H1 (cell line): Measurements from ENCODE around the gene PIK3R5.

Experiments
- CEBPB ChIP-seq: IDR thresholded peaks from 2 replicates; pipeline ENCODE4 v1.6.1; 2012; ENCODE audit warnings: low read depth, low read length
- CREB1 ChIP-seq: IDR thresholded peaks from 2 replicates; pipeline ENCODE4 v1.6.1; 2012; ENCODE audit warnings: inconsistent platforms
- CTCF ChIP-seq, 3 experiments: IDR thresholded peaks; 1 replicate in 2 of 3; 2 replicates in 1 of 3; pipeline versions ENCODE4 v1.5.1 to v1.6.1; 2011; ENCODE audit warnings: low read length in 3 of 3, mild to moderate bottlenecking in 3 of 3, inconsistent platforms in 2 of 3, low read depth in 1 of 3, moderate library complexity in 1 of 3; ENCODE audit not compliant: insufficient read depth in 1 of 3; ENCODE audit errors: control extremely low read depth in 1 of 3
- FOSL1 ChIP-seq: IDR thresholded peaks from 2 replicates; pipeline ENCODE4 v1.6.1; 2011; ENCODE audit warnings: mild to moderate bottlenecking, low read depth, low read length, moderate library complexity; ENCODE audit not compliant: insufficient read depth
- GABPA ChIP-seq: IDR thresholded peaks from 2 replicates; pipeline ENCODE4 v1.6.1; 2011; ENCODE audit warnings: mild to moderate bottlenecking, low read length, moderate library complexity, borderline replicate concordance; ENCODE audit not compliant: insufficient read depth
- JUND ChIP-seq: IDR thresholded peaks from 2 replicates; pipeline ENCODE4 v1.6.1; 2011; ENCODE audit warnings: mild to moderate bottlenecking, improper control_type of control experiment, low read length
- NRF1 ChIP-seq: IDR thresholded peaks from 2 replicates; pipeline ENCODE4 v1.6.1; 2011; ENCODE audit warnings: mild to moderate bottlenecking, low read depth, low read length, improper control_type of control experiment
- POLR2A ChIP-seq, 2 experiments: IDR thresholded peaks; 1 replicate in 1 of 2; 2 replicates in 1 of 2; pipeline ENCODE4 v1.6.1; 2011; ENCODE audit warnings: low read depth in 2 of 2, low read length in 2 of 2, mild to moderate bottlenecking in 2 of 2; ENCODE audit errors: control extremely low read depth in 1 of 2
- SP2 ChIP-seq: IDR thresholded peaks from 2 replicates; pipeline ENCODE4 v1.6.1; 2012; ENCODE audit warnings: mild to moderate bottlenecking, low read length, inconsistent platforms

- no peak for TF ChIP-seq GABPA
- TF ChIP-seq CREB1: no peak
- no peak for TF ChIP-seq SP2
- no peak for TF ChIP-seq CEBPB
- TF ChIP-seq NRF1: no peak
- TF ChIP-seq CTCF (IDR thresholded peaks at IDR 0.05; ENCODE audit: control extremely low read depth in 1 of 3, insufficient read depth in 1 of 3, low read depth in 1 of 3, low read length in 3 of 3): no peak
- no peak for TF ChIP-seq FOSL1
- no peak for TF ChIP-seq JUND
- no peak for TF ChIP-seq POLR2A (IDR thresholded peaks at IDR 0.05; ENCODE audit: control extremely low read depth in 1 of 2, low read depth in 2 of 2, low read length in 2 of 2)
Observed at GRCh38 chr17:8859804-8860430, 105.6 kb downstream of the PIK3R5 start.
